Kidney capillary endothelial cell (primary cell): ENCODE measurements around the gene ME1.
"Not testable (repeated sequence)": the region's sequence is repeated elsewhere in the genome, so short reads cannot be mapped to it uniquely, and the experiment has no call there.

Experiments
- DNase-seq: peaks from one replicate; pipeline ENCODE4 v3.0.0-alpha.2; 2018; ENCODE audit warnings: low spot score

The ME1 gene

GRCh38 chr6:83256719-83257118, 174.1 kb downstream of the ME1 start:
- not testable (repeated sequence) for DNase-seq

- DNase-seq: peak; percentile 2
Observed at GRCh38 chr6:83252719-83253118, 178.1 kb downstream of the ME1 start.

- no peak for DNase-seq
Observed at GRCh38 chr6:83250235-83250634, 180.6 kb downstream of the ME1 start.

- DNase-seq: no peak
Observed at GRCh38 chr6:83247471-83247870, 183.4 kb downstream of the ME1 start.

- no peak for DNase-seq
Observed at GRCh38 chr6:83231146-83231545, 199.7 kb downstream of the ME1 start.

- DNase-seq: no peak
Observed at GRCh38 chr6:83226517-83226916, 204.3 kb downstream of the ME1 start.

- DNase-seq: peak; percentile 43
Observed at GRCh38 chr6:83221889-83222479, 208.9 kb downstream of the ME1 start.

- no peak for DNase-seq
Observed at GRCh38 chr6:83221276-83221675, 209.6 kb downstream of the ME1 start.

GRCh38 chr6:83220121-83220520, 210.7 kb downstream of the ME1 start:
- no peak for DNase-seq

- DNase-seq: no peak
Observed at GRCh38 chr6:83218646-83219045, 212.2 kb downstream of the ME1 start.

GRCh38 chr6:83216806-83217205, 214.0 kb downstream of the ME1 start:
- no peak for DNase-seq

- peak; percentile 69 for DNase-seq
Observed at GRCh38 chr6:83215131-83216047, 215.5 kb downstream of the ME1 start.

- DNase-seq: no peak
Observed at GRCh38 chr6:83202031-83202430, 228.8 kb downstream of the ME1 start.

GRCh38 chr6:83199863-83200225, 231.0 kb downstream of the ME1 start:
- peak; percentile 30 for DNase-seq

- DNase-seq: peak; percentile 28
Observed at GRCh38 chr6:83199173-83199862, 231.5 kb downstream of the ME1 start.

- peak; percentile 21 for DNase-seq
Observed at GRCh38 chr6:83198486-83199172, 232.2 kb downstream of the ME1 start.

- no peak for DNase-seq
Observed at GRCh38 chr6:83193747-83194566, 236.9 kb downstream of the ME1 start.

GRCh38 chr6:83192871-83193746, 237.7 kb downstream of the ME1 start, which contains the start of the genes PGM3 and RWDD2A:
Gene PGM3 (minus strand): TSS chr6:83193265. CDS start chr6:83191012, 2,253 bp downstream.
Gene RWDD2A (plus strand): TSS chr6:83193357. CDS start chr6:83194452, 1,095 bp downstream.
- peak; percentile 82 for DNase-seq

GRCh38 chr6:83192456-83192855, 238.4 kb downstream of the ME1 start:
- DNase-seq: peak; percentile 33

GRCh38 chr6:83191974-83192373, 238.9 kb downstream of the ME1 start:
- not testable (repeated sequence) for DNase-seq
